Skeletal muscle tissue (tissue), 4 donors: ENCODE data around the gene CFAP157. TPM values are rescaled to one million over a fixed set of nuclear protein-coding genes. Genes with fewer than 3 reads are reported as not detected.

Source experiments
- H3K27ac ChIP-seq: one replicate; pipeline ENCODE4 v1.7.0; 2013; ENCODE audit warnings: mild to moderate bottlenecking, low read depth, low read length, inconsistent platforms
- H3K27me3 ChIP-seq, 3 donors: one replicate each; pipeline ENCODE4 v1.7.0; 2013; ENCODE audit warnings: low read length in 3 of 3; ENCODE audit not compliant: control insufficient read depth in 3 of 3, insufficient read depth in 3 of 3
- H3K36me3 ChIP-seq, 3 donors: one replicate each; pipeline ENCODE4 v1.7.0; 2013; ENCODE audit warnings: low read length in 3 of 3; ENCODE audit not compliant: control insufficient read depth in 3 of 3, insufficient read depth in 3 of 3
- H3K4me1 ChIP-seq, 3 donors: one replicate each; pipeline ENCODE4 v1.7.0; 2013; ENCODE audit warnings: low read length in 3 of 3, mild to moderate bottlenecking in 3 of 3; ENCODE audit not compliant: control insufficient read depth in 3 of 3, insufficient read depth in 3 of 3
- H3K4me3 ChIP-seq, 3 donors: one replicate each; pipeline ENCODE4 v1.7.0; 2013; ENCODE audit warnings: low read length in 3 of 3
- H3K9ac ChIP-seq, 3 donors: one replicate each; pipeline ENCODE4 v1.7.0; 2013; ENCODE audit warnings: low read length in 3 of 3, mild to moderate bottlenecking in 3 of 3, moderate library complexity in 2 of 3, low read depth in 1 of 3
- H3K9me3 ChIP-seq, 3 donors: one replicate each; pipeline ENCODE4 v1.7.0; 2013; ENCODE audit warnings: low read length in 3 of 3; ENCODE audit not compliant: control insufficient read depth in 3 of 3
- total RNA-seq: library from RNA; depleted of rRNA; stranded (reverse); fragments of >200 nt; gene quantifications from one replicate; pipeline ENCODE4 v1.2.3, GENCODE V29; 2014
- donor health status: Osteomylitis.

The CFAP157 gene
- total RNA-seq, 1 donor from 2014 or later, result not detected

GRCh38 chr9:127700594-127701255, 6.1 kb upstream of the CFAP157 start:
- Histone ChIP-seq H3K36me3 (no peaks in the 10 kb centered on the region), H3K27ac (peak overlapping the region; percentile 95), H3K4me1 (peaks cover 10 to 22% (median 21%) of the 10 kb centered on the region in 3 donors), H3K27me3 (peaks cover 0 to 4% (median 0%) of the 10 kb centered on the region in 3 donors), H3K4me3 (no peak overlapping the region), H3K9me3 (no peaks in the 10 kb centered on the region), H3K9ac (peak overlapping the region in 1 of 3 donors; percentile 35)

- peaks cover 0 to 4% (median 0%) of the 10 kb centered on the region in 3 donors for H3K27me3 ChIP-seq
- H3K9me3 ChIP-seq, result no peaks in the 10 kb centered on the region
- peaks cover 10 to 22% (median 21%) of the 10 kb centered on the region in 3 donors for H3K4me1 ChIP-seq
- H3K36me3 ChIP-seq, result no peaks in the 10 kb centered on the region
- no peak overlapping the region for H3K27ac ChIP-seq
- H3K9ac ChIP-seq, result no peak overlapping the region
- no peak overlapping the region for H3K4me3 ChIP-seq
Observed at GRCh38 chr9:127703289-127703946, 3.4 kb upstream of the CFAP157 start.

GRCh38 chr9:127705577-127706379, 1.0 kb upstream of the CFAP157 start:
- H3K9ac ChIP-seq, result no peak overlapping the region
- H3K36me3 ChIP-seq, result no peaks in the 10 kb centered on the region
- peaks cover 0 to 3% (median under 1%) of the 10 kb centered on the region in 3 donors for H3K4me1 ChIP-seq
- H3K27ac ChIP-seq, result no peak overlapping the region
- H3K4me3 ChIP-seq, result no peak overlapping the region
- no peaks in the 10 kb centered on the region for H3K9me3 ChIP-seq
- H3K27me3 ChIP-seq, result peaks cover 0 to 4% (median 0%) of the 10 kb centered on the region in 3 donors

GRCh38 chr9:127707766-127708165, 978 bp downstream of the CFAP157 start:
- no peak overlapping the region for H3K27ac ChIP-seq

GRCh38 chr9:127708952-127709587, 2.3 kb downstream of the CFAP157 start:
- Histone ChIP-seq H3K36me3 (no peaks in the 10 kb centered on the region), H3K4me3 (no peak overlapping the region), H3K9me3 (no peaks in the 10 kb centered on the region), H3K27ac (no peak overlapping the region), H3K4me1 (peaks cover under 1 to 2% (median under 1%) of the 10 kb centered on the region in 3 donors), H3K9ac (no peak overlapping the region), H3K27me3 (peaks cover 0 to 4% (median 0%) of the 10 kb centered on the region in 3 donors)

More at GRCh38 chr9:127707766-127708165, 978 bp downstream of the CFAP157 start:
- Histone ChIP-seq H3K4me3 (no peak overlapping the region), H3K9ac (no peak overlapping the region), H3K36me3 (no peaks in the 10 kb centered on the region), H3K27me3 (peaks cover 0 to 4% (median 0%) of the 10 kb centered on the region in 3 donors), H3K9me3 (no peaks in the 10 kb centered on the region), H3K4me1 (no peaks in the 10 kb centered on the region)

- Histone ChIP-seq H3K9me3 (no peaks in the 10 kb centered on the region), H3K36me3 (no peaks in the 10 kb centered on the region), H3K27me3 (peaks cover 0 to 2% (median 0%) of the 10 kb centered on the region in 3 donors), H3K9ac (no peak overlapping the region), H3K27ac (no peak overlapping the region), H3K4me1 (peaks cover 6 to 12% (median 9%) of the 10 kb centered on the region in 3 donors), H3K4me3 (no peak overlapping the region)
Observed at GRCh38 chr9:127710204-127710783, 3.5 kb downstream of the CFAP157 start.

- Histone ChIP-seq H3K9ac (no peak overlapping the region), H3K36me3 (no peaks in the 10 kb centered on the region), H3K27ac (no peak overlapping the region), H3K9me3 (no peaks in the 10 kb centered on the region), H3K27me3 (no peaks in the 10 kb centered on the region), H3K4me3 (no peak overlapping the region), H3K4me1 (peaks cover 10 to 17% (median 14%) of the 10 kb centered on the region in 3 donors)
Observed at GRCh38 chr9:127711226-127711701, 4.5 kb downstream of the CFAP157 start.

- Histone ChIP-seq H3K9ac (no peak overlapping the region), H3K27me3 (no peaks in the 10 kb centered on the region), H3K4me1 (peaks cover 11 to 20% (median 16%) of the 10 kb centered on the region in 3 donors), H3K36me3 (no peaks in the 10 kb centered on the region), H3K27ac (no peak overlapping the region), H3K9me3 (no peaks in the 10 kb centered on the region), H3K4me3 (no peak overlapping the region)
Observed at GRCh38 chr9:127711831-127712274, 5.1 kb downstream of the CFAP157 start.

- Histone ChIP-seq H3K9ac (no peak overlapping the region), H3K36me3 (no peaks in the 10 kb centered on the region), H3K4me3 (no peak overlapping the region), H3K27me3 (no peaks in the 10 kb centered on the region), H3K27ac (no peak overlapping the region), H3K4me1 (peaks cover 11 to 20% (median 16%) of the 10 kb centered on the region in 3 donors), H3K9me3 (no peaks in the 10 kb centered on the region)
Observed at GRCh38 chr9:127712371-127712770, 5.6 kb downstream of the CFAP157 start.
